ENCODE results near the gene PDCD6IP. TPM values are rescaled to one million over a fixed set of nuclear protein-coding genes. Genes with fewer than 3 reads are reported as not detected.

PDCD6IP gene
- total and polyA plus RNA-seq, 2 of the 13 experiments (the other 11 are each of a cell fraction or from before 2014, with no cell fraction given): 62.5 to 85.6 TPM

GRCh38 chr3:33798418-33799201 lies at the start of gene PDCD6IP (continued):
- TF ChIP-seq ZXDC (CRISPR knock-in tag; IDR thresholded peaks at IDR 0.05) (peak; percentile 89), SP2 (CRISPR knock-in tag; IDR thresholded peaks at IDR 0.05) (no peak), ZNF510 (CRISPR knock-in tag; IDR thresholded peaks at IDR 0.05; ENCODE audit: low read depth) (peak; percentile 45; the same call in 1 of the 2 replicates), SIN3A (IDR thresholded peaks at IDR 0.05; ENCODE audit: borderline replicate concordance, low read depth, low read length) (peak; percentile 86; the same call in 1 of the 2 replicates), HCFC1 (IDR thresholded peaks at IDR 0.05; ENCODE audit: low read depth, low read length) (peak; percentile 27; the same call in 1 of the 2 replicates), NR3C1 (CRISPR knock-in tag; IDR thresholded peaks at IDR 0.05) (no peak), ATF2 (CRISPR knock-in tag; IDR thresholded peaks at IDR 0.05) (peak; percentile 30), ZNF652 (CRISPR knock-in tag; IDR thresholded peaks at IDR 0.05; ENCODE audit: borderline replicate concordance, low read depth) (no peak), ZBTB39 (CRISPR knock-in tag; IDR thresholded peaks at IDR 0.05) (peak; percentile 55; the same call in 1 of the 2 replicates), SIX1 (CRISPR knock-in tag; IDR thresholded peaks at IDR 0.05; ENCODE audit: borderline replicate concordance) (no peak), NR2C2 (CRISPR knock-in tag; IDR thresholded peaks at IDR 0.05; ENCODE audit: borderline replicate concordance) (peak; percentile 69), DNMT3B (CRISPR knock-in tag; conservative IDR thresholded peaks at IDR 0.05) (0 out of 2 replicates have a peak, but pooled peaks have one; percentile 34), ZFP82 (CRISPR knock-in tag; IDR thresholded peaks at IDR 0.05; ENCODE audit: borderline replicate concordance) (0 out of 2 replicates have a peak, but pooled peaks have one; percentile 28), ZNF777 (CRISPR knock-in tag; IDR thresholded peaks at IDR 0.05) (peak; percentile 72; the same call in 1 of the 2 replicates), ZNF576 (CRISPR knock-in tag; IDR thresholded peaks at IDR 0.05) (no peak; the same call in 1 of the 2 replicates), PLRG1 (conservative IDR thresholded peaks at IDR 0.05) (no peak), FOXA1 (IDR thresholded peaks at IDR 0.05) (no peak), FOXA1 (CRISPR knock-in tag; IDR thresholded peaks at IDR 0.05) (no peak), ZNF350 (CRISPR knock-in tag; IDR thresholded peaks at IDR 0.05; ENCODE audit: borderline replicate concordance, low read depth) (peak; percentile 98), KLF12 (CRISPR knock-in tag; IDR thresholded peaks at IDR 0.05; ENCODE audit: borderline replicate concordance) (peak; percentile 93), PATZ1 (CRISPR knock-in tag; IDR thresholded peaks at IDR 0.05) (peak; percentile 55; the same call in 1 of the 2 replicates)
